H9 (cell line): ENCODE measurements around the gene OPRL1. TPM values are rescaled to one million over a fixed set of nuclear protein-coding genes. Genes with fewer than 3 reads are reported as not detected.

Experiments used
- DNase-seq: peaks from one replicate; pipeline ENCODE4 v3.0.0-alpha.2; 2017
- H2AFZ ChIP-seq: one replicate; pipeline ENCODE4 v1.6.1; 2013; ENCODE audit warnings: mild to moderate bottlenecking, low read length, control low read depth, moderate library complexity
- H2AK5ac ChIP-seq: 2 replicates; pipeline ENCODE4 v1.6.1; 2013; ENCODE audit warnings: low read length, control low read depth, mixed read lengths; ENCODE audit not compliant: insufficient read length
- H2BK120ac ChIP-seq: one replicate; pipeline ENCODE4 v1.6.1; 2013; ENCODE audit warnings: low read depth, mild to moderate bottlenecking, low read length, control low read depth, inconsistent platforms; ENCODE audit not compliant: poor library complexity, severe bottlenecking
- H2BK12ac ChIP-seq: 2 replicates; pipeline ENCODE4 v1.6.1; 2013; ENCODE audit warnings: low read length, control low read depth, mixed read lengths, low read depth; ENCODE audit not compliant: insufficient read length
- H2BK15ac ChIP-seq: 2 replicates; pipeline ENCODE4 v1.6.1; 2013; ENCODE audit warnings: low read depth, low read length, control low read depth
- H2BK20ac ChIP-seq: one replicate; pipeline ENCODE4 v1.6.1; 2013; ENCODE audit warnings: low read depth, mild to moderate bottlenecking, low read length, control low read depth, inconsistent platforms; ENCODE audit not compliant: poor library complexity, severe bottlenecking
- H2BK5ac ChIP-seq: 2 replicates; pipeline ENCODE4 v1.6.1; 2013; ENCODE audit warnings: low read length, control low read depth, mixed read lengths; ENCODE audit not compliant: insufficient read length
- H3K14ac ChIP-seq: 2 replicates; pipeline ENCODE4 v1.6.1; 2013; ENCODE audit warnings: low read length, control low read depth; ENCODE audit not compliant: insufficient read depth
- H3K18ac ChIP-seq: 2 replicates; pipeline ENCODE4 v1.6.1; 2013; ENCODE audit warnings: low read depth, mild to moderate bottlenecking, mixed read lengths, low read length, control low read depth; ENCODE audit not compliant: insufficient read length
- H3K23ac ChIP-seq: 2 replicates; pipeline ENCODE4 v1.6.1; 2013; ENCODE audit warnings: low read length, control low read depth, mixed read lengths, low read depth; ENCODE audit not compliant: insufficient read length
- H3K23me2 ChIP-seq: 2 replicates; pipeline ENCODE4 v1.6.1; 2013; ENCODE audit warnings: low read depth, mild to moderate bottlenecking, mixed read lengths, low read length, control low read depth; ENCODE audit not compliant: insufficient read length, poor library complexity, severe bottlenecking
- H3K27ac ChIP-seq: 2 replicates; pipeline ENCODE4 v1.5.1; 2013; ENCODE audit warnings: low read length, control low read depth, mixed read lengths, low read depth; ENCODE audit not compliant: insufficient read length
- H3K27me3 ChIP-seq: 2 replicates; pipeline ENCODE4 v1.6.1; 2013; ENCODE audit warnings: low read length, control low read depth, inconsistent platforms; ENCODE audit not compliant: insufficient read depth
- H3K4ac ChIP-seq: 2 replicates; pipeline ENCODE4 v1.6.1; 2013; ENCODE audit warnings: low read depth, mild to moderate bottlenecking, control low read depth, inconsistent platforms, low read length, moderate library complexity
- H3K4me1 ChIP-seq: 2 replicates; pipeline ENCODE4 v1.6.1; 2013; ENCODE audit warnings: low read length, control low read depth, inconsistent platforms; ENCODE audit not compliant: insufficient read depth
- H3K4me2 ChIP-seq: 2 replicates; pipeline ENCODE4 v1.6.1; 2013; ENCODE audit warnings: low read length, control low read depth, mixed read lengths; ENCODE audit not compliant: insufficient read length, insufficient read depth
- H3K56ac ChIP-seq: 2 replicates; pipeline ENCODE4 v1.6.1; 2013; ENCODE audit warnings: low read depth, mild to moderate bottlenecking, mixed read lengths, low read length, control low read depth; ENCODE audit not compliant: insufficient read length
- H3K79me1 ChIP-seq: 2 replicates; pipeline ENCODE4 v1.6.1; 2013; ENCODE audit warnings: low read depth, mild to moderate bottlenecking, moderate library complexity, low read length, control low read depth, inconsistent platforms; ENCODE audit not compliant: insufficient read depth, poor library complexity, severe bottlenecking
- H3K79me2 ChIP-seq: 2 replicates; pipeline ENCODE4 v1.6.1; 2013; ENCODE audit warnings: low read length, control low read depth, inconsistent platforms; ENCODE audit not compliant: insufficient read depth
- H3K9ac ChIP-seq: 2 replicates; pipeline ENCODE4 v1.6.1; 2013; ENCODE audit warnings: low read length, control low read depth, mixed read lengths; ENCODE audit not compliant: insufficient read length; ENCODE audit errors: extremely low read depth
- H3K9me3 ChIP-seq: one replicate; pipeline ENCODE4 v1.6.1; 2013; ENCODE audit warnings: low read depth, low read length, inconsistent platforms; ENCODE audit not compliant: control insufficient read depth
- H3T11ph ChIP-seq: one replicate; pipeline ENCODE4 v1.6.1; 2013; ENCODE audit warnings: mild to moderate bottlenecking, low read length, control low read depth, inconsistent platforms
- H4K20me1 ChIP-seq: one replicate; pipeline ENCODE4 v1.6.1; 2013; ENCODE audit not compliant: control insufficient read depth, insufficient read length, insufficient read depth
- H4K5ac ChIP-seq: 2 replicates; pipeline ENCODE4 v1.6.1; 2013; ENCODE audit warnings: low read depth, mild to moderate bottlenecking, mixed read lengths, low read length, control low read depth; ENCODE audit not compliant: insufficient read length
- H4K8ac ChIP-seq: replicated peaks from 2 replicates; pipeline ENCODE4 v1.6.1; 2013; ENCODE audit warnings: low read length, control low read depth, mixed read lengths, low read depth; ENCODE audit not compliant: insufficient read length
- H4K91ac ChIP-seq: 2 replicates; pipeline ENCODE4 v1.6.1; 2013; ENCODE audit warnings: low read depth, mild to moderate bottlenecking, moderate library complexity, mixed read lengths, low read length, control low read depth; ENCODE audit not compliant: insufficient read length
- H3K27ac Mint-ChIP-seq, 3 experiments: 2 replicates in 2 of 3; 3 replicates in 1 of 3; pipeline ENCODE4 v1.8.0; 2020 to 2021; ENCODE audit warnings: mixed read lengths in 3 of 3, mild to moderate bottlenecking in 1 of 3, moderate library complexity in 1 of 3
- H3K27me3 Mint-ChIP-seq: 2 replicates; pipeline ENCODE4 v1.8.0; 2021; ENCODE audit warnings: low read depth, mild to moderate bottlenecking, moderate library complexity, mixed read lengths
- H3K36me3 Mint-ChIP-seq, 3 experiments: 2 replicates in 2 of 3; 3 replicates in 1 of 3; pipeline ENCODE4 v1.8.0; 2020 to 2021; ENCODE audit warnings: low read depth in 3 of 3, mixed read lengths in 3 of 3; ENCODE audit not compliant: insufficient read depth in 1 of 3
- H3K4me1 Mint-ChIP-seq, 2 experiments: 2 replicates each; pipeline ENCODE4 v1.8.0; 2020; ENCODE audit warnings: mixed read lengths in 2 of 2
- H3K4me3 Mint-ChIP-seq, 2 experiments: 2 replicates in 1 of 2; 3 replicates in 1 of 2; pipeline ENCODE4 v1.8.0; 2020 to 2021; ENCODE audit warnings: mild to moderate bottlenecking in 2 of 2, mixed read lengths in 2 of 2, moderate library complexity in 1 of 2
- H3K9me3 Mint-ChIP-seq, 2 experiments: 2 replicates in 1 of 2; 3 replicates in 1 of 2; pipeline ENCODE4 v1.8.0; 2020; ENCODE audit warnings: mild to moderate bottlenecking in 2 of 2, mixed read lengths in 2 of 2, moderate library complexity in 1 of 2
- WGBS: extraction: QIAGEN DNeasy Blood & Tissue Kit; methylation state at CpG from one replicate; pipeline ENCODE4 v1.1.7; 2013; ENCODE audit warnings: missing lambda C conversion rate, low lambda C conversion rate, mixed read lengths; ENCODE audit not compliant: insufficient read length; ENCODE audit errors: extremely low coverage; 5-methylcytosine and 5-hydroxymethylcytosine counted together
- total RNA-seq: library from RNA; stranded (reverse); gene quantifications from 2 replicates; pipeline ENCODE4 v1.2.1, GENCODE V29; 2021
- TF ChIP-seq, protein P1 (sequence below): fragments of 200-600 bp; sonication (generic); conservative IDR thresholded peaks from 3 replicates; pipeline ENCODE4 v1.8.0; 2021; ENCODE audit warnings: antibody characterized with exemption, mild to moderate bottlenecking

Gene OPRL1
- total RNA-seq, 1 experiment from 2014 or later = 0.90 TPM

DNA sequence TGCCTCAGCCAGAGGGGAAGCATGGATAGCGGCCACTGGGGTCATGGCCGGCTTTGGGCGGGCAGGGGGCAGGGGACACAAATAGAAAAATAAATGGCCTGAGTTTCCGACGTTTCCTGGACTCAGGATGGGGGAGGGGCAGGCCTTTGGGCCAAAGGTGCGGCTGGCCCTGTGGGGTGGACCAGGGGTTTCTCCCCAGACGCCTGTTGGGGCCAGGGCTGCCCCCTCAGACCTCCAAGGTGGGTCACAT is 23.3 kb upstream of the OPRL1 start:
- H2AFZ ChIP-seq = no peak overlapping the region
- H3K9ac ChIP-seq = no peak overlapping the region
- no peak overlapping the region for H2BK5ac ChIP-seq
- no peaks in the 10 kb centered on the region for H4K20me1 ChIP-seq
- no peak overlapping the region for H3K4me2 ChIP-seq
- H4K91ac ChIP-seq = no peak overlapping the region
- no peak overlapping the region for H2AK5ac ChIP-seq
- H3K18ac ChIP-seq = no peak overlapping the region
- H3K56ac ChIP-seq = no peak overlapping the region
- DNase-seq = no peak
- TF ChIP-seq, protein P1, sequence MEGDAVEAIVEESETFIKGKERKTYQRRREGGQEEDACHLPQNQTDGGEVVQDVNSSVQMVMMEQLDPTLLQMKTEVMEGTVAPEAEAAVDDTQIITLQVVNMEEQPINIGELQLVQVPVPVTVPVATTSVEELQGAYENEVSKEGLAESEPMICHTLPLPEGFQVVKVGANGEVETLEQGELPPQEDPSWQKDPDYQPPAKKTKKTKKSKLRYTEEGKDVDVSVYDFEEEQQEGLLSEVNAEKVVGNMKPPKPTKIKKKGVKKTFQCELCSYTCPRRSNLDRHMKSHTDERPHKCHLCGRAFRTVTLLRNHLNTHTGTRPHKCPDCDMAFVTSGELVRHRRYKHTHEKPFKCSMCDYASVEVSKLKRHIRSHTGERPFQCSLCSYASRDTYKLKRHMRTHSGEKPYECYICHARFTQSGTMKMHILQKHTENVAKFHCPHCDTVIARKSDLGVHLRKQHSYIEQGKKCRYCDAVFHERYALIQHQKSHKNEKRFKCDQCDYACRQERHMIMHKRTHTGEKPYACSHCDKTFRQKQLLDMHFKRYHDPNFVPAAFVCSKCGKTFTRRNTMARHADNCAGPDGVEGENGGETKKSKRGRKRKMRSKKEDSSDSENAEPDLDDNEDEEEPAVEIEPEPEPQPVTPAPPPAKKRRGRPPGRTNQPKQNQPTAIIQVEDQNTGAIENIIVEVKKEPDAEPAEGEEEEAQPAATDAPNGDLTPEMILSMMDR = no peak
- Mint-ChIP-seq H3K9me3 (no peaks in the 10 kb centered on the region; a peak in 1 of 5 replicates), H3K36me3 (no peaks in the 10 kb centered on the region; a peak in 1 of 7 replicates), H3K27me3 (peaks cover 20% of the 10 kb centered on the region), H3K27ac (no peak overlapping the region), H3K4me1 (peaks cover 21 to 30% of the 10 kb centered on the region in 2 experiments), H3K4me3 (no peak overlapping the region)
- no peak overlapping the region for H2BK20ac ChIP-seq
- H2BK12ac ChIP-seq = no peak overlapping the region
- no peaks in the 10 kb centered on the region for H3K4me1 ChIP-seq
- WGBS = no CpG with 5 or more reads among the region's 7 CpGs
- H4K8ac ChIP-seq = no peak overlapping the region
- no peak overlapping the region for H3T11ph ChIP-seq
- H3K79me1 ChIP-seq = no peaks in the 10 kb centered on the region
- H2BK15ac ChIP-seq = no peak overlapping the region
- H3K27me3 ChIP-seq = no peaks in the 10 kb centered on the region
- H3K4ac ChIP-seq = no peak overlapping the region
- H2BK120ac ChIP-seq = no peak overlapping the region
- H3K23me2 ChIP-seq = no peaks in the 10 kb centered on the region
- H3K14ac ChIP-seq = no peak overlapping the region
- no peak overlapping the region for H4K5ac ChIP-seq
- H3K23ac ChIP-seq = no peak overlapping the region
- no peaks in the 10 kb centered on the region for H3K79me2 ChIP-seq
- no peaks in the 10 kb centered on the region for H3K9me3 ChIP-seq
- no peak overlapping the region for H3K27ac ChIP-seq
